ENCODE data around the gene PFKM.
"Not testable (repeated sequence)": the region's sequence is repeated elsewhere in the genome, so short reads cannot be mapped to it uniquely, and the experiment has no call there.

PFKM gene

DNA sequence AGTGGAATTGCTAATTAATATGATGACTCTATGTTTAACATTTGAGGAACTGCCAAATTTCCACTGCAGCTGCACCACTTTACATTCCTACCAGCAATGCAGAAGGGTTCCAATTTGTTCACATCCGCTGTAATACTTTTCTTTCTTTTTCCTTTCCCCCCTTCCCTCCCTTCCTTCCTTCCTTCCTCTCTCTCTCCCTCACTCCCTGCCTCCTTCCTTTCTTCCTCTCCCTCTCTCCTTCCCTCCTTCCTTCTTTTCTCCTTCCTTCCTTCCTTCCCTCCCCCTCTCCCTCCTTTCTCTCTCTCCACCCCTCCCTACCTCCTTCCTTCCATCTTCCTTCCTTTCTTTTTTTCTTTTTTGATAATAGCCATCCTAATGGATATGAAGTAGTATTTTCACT lies 3.2 kb upstream of the PFKM start:
- no peak for DNase-seq

GRCh38 chr12:48118284-48118871 lies 786 bp upstream of the PFKM start:
- DNase-seq = no peak

DNA sequence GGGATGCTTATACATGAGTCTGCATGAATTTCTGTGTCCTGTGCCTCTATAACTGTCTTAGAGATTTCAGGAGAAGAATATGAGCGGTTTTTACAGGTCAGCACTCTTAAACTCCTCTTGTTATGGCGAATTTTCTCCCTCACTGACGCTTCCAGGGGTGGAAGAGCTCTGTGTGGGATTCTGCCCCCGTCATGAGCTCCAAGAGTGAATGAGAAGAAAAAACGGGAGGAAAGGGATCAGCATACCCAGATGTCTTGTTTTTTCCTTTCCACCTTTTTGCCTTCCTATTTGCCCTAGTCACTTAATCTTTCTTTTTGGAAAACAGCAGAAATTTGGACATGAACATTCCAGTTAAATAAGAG lies 651 bp downstream of the PFKM start:
- no peak for DNase-seq

- DNase-seq = no peak
Measured at GRCh38 chr12:48121522-48121921, 2.4 kb downstream of the PFKM start.

DNA sequence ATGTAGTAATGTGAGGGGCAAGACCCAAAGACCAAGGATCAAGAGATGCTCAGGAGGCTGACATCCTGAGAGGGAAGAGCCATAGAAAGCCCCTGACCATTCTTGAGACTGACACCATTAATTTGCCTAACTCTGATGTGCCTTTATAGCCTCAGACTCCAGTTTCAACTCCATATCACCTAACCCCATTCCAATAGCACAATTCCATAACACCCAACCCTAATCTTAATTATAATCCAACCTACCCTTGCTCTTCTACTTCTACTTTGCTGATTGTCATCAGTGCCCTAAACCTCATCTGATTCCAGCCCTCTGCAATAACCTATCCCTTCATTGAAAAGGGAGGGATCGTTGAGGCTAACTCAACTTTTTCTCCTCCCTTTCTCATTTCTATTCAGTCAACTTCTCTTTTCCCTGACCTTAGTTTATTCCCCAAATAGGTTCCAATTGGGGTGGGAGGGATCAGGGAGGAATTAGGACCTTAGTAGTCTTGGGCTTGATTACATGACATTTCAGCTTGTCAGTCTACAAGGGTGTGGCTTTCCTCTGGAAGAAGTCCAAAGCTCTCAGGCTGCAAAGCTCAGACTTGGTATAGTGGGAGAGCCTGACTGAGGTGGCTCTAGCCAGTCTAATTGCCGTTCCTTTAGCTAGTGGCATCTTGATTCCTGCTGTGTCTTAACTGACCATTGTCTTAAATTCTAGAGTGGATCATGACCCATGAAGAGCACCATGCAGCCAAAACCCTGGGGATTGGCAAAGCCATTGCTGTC lies 3.1 kb downstream of the PFKM start:
- DNase-seq = no peak

GRCh38 chr12:48123169-48123568 lies 4.0 kb downstream of the PFKM start:
- DNase-seq = no peak

DNA sequence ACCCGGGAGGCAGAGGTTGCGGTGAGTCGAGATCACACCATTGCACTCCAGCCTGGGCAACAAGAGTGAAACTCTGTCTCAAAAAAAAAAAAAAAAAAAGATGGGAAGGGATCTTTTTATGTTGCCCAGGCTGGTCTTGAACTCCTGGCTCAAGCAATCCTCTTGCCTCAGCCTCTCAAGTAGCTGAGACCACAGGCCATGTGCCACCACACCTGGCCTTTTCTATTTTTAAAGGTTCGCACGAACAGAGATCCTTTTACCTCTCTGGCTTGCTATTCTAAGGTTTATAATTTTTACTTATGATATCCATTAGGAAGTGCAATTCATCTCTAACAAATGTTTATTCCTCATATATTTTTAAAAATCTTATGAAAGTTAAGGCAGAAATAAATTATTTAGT lies 6.4 kb downstream of the PFKM start:
- not testable (repeated sequence) for DNase-seq

GRCh38 chr12:48125985-48126384 lies 6.8 kb downstream of the PFKM start:
- no peak for DNase-seq

DNA sequence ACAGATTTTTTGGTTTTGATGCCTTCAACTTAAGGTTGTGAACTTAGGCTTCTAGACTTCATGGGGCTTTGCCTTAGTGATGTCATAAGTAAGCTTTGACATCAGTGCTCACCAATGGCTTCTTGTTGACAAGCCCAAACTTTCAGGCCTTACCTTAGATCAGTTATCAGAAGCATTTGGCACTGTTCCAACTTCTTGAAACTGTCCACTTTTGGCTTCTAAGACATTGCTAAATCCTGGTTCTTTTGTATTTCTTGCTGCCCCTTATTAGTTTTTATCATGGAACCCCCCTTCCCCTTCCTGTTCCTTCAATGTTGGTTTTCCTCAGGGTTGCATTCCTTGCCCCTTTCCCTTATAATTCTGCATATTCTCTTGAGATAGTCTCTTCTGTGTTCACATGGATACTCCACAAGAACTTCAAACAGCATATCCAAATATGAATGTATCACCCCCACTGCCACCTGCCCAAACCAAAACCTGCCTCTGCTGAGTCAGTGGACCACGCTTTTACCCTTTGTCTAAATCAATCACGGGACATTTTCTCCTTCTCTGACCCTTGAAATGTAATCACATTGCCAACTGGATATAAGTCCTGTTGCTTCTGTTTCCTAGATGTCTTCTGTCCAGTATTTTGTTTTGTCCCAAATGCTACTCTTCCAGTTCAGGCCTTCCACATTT lies 7.9 kb downstream of the PFKM start:
- DNase-seq = no peak

DNA sequence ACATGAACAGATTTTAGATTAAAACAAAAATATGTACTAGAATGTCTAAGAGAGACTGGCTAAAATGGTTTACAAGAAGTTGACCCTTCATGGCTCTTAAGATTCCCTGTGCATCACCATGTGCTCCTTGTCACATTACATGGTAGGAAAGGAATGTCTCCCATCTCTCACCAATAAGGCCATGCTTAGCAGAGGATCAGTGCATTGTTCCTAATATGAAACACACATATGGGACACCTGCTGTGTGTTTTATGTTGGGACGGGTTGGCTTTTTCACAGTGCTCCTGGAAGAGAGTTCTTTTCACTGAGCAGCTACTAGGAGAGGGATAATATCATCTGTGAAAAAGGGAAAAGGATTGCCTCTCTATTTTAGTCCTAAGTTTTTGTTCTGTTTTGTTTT lies 9.6 kb downstream of the PFKM start:
- no peak for DNase-seq

- DNase-seq = no peak
Measured at GRCh38 chr12:48129376-48129775, 10.2 kb downstream of the PFKM start.

DNA sequence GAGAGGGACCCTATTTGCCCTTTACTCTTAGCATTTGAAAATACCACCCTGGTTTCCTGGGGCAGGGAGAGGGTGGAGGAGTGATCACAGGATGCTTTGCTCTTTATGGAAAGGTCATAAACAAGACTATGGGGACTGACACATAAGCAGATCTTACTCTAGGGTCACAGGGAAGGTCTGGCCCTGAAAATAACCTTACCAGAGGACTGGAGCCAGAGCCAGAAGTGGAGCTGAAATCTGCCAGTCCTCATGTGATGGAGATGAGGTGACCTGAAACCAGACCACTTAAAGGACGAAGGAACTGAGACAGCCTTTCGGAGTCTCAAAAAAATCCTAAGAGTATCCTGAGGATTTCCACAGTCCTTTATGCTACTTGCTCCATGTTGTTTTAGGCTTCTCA lies 12.4 kb downstream of the PFKM start:
- DNase-seq = no peak

- no peak for DNase-seq
Measured at GRCh38 chr12:48132826-48133225, 13.7 kb downstream of the PFKM start.

DNA sequence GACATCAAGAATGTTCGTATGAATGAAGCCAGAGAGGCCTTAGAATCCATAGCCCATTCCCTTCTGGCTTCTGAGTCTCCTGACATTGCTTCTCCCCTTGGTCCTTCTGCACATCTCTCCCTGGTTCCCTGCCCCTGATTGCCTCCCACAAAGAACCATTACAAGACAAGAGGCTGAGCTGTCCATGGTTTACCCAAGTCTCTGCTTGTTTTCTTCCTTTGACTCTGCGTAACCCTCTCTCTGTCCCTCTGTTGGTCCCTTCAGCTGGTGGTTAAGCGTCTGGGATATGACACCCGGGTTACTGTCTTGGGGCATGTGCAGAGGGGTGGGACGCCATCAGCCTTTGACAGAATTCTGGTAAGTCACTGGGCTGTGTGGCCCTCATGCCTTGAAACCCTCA lies 15.9 kb downstream of the PFKM start:
- DNase-seq = no peak

DNA sequence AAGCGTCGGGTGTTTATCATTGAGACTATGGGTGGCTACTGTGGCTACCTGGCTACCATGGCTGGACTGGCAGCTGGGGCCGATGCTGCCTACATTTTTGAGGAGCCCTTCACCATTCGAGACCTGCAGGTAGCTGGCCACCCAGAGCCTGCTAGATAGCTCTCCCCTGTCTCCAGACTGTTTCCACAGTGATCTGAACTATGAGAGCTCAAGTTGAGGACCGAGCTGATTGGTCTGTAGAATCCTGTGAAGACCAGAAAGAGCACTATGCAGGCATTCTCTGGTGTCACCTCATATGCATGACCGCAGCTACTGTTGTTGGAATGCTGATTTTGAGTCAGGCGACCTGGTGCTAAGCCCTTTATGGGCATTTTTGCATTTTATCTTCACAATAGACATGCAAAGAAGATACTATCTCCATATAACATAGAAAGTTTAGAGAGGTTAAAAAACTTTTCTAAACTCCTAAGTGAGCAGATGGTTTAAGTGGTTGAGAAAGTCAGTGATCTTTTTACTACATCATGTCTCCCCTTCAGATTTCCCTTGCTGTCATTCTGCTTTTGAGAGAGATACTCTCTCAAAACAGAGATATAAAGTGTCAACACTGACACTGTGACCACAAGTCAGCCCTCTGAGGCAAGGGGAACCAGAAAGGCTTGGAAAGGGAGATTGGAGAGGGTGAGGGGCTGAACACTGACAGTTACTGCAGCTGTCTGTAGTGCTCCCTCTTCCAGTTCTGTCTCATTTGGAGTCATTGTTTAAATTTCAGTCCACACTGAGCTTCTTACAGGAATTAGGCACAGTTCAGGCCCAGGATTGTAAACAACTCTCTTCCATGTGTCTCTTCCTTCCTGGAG lies 23.9 kb downstream of the PFKM start:
- DNase-seq = no peak

DNA sequence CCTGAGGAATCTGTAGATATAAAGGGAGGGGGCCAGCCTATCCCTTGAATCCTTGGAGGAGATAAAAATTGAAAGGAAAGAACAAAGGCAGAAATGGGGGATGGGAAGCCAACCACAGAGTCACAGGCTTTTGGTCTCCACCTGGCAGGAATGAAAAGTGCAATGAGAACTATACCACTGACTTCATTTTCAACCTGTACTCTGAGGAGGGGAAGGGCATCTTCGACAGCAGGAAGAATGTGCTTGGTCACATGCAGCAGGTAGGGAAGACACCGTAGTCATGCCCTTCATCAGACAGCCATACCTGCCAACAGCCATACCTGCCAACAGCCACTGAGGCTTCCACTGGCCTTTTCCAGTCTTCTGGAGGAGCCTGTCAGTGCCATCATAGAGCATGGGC lies 24.7 kb downstream of the PFKM start:
- DNase-seq = no peak

GRCh38 chr12:48145981-48146380 lies 26.8 kb downstream of the PFKM start:
- DNase-seq = no peak

DNA sequence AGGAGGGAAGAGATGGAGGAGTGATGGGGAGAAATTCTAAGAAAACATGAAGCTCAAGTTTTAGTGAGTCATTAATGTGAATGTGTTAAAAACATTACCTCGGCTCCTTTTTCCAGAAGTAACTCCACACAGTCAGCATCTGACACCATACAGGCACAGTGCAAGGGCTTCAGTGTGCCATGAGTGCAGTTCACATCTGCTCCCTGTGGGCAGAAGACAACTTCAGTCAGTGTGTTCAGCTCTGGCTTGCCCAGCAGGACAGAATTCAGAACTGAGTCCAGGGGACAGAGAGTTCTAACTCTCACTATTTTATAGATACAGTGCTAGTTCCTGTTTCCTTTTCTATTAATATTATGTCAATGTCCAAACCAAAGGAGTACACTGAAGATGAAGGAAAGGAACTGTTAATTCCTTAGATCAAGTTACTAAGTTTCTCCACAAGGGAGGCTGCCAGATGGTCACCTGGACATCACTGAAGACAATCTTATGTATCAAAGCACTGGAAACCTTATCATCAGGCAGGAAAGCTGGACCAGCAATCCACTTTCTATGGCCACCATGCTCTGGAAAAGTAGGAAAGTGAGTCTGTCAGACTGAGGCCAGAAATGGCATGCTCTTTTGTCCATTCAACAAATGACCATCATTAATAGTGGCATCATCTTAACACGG lies 32.1 kb downstream of the PFKM start:
- no peak for DNase-seq

GRCh38 chr12:48155786-48156185 lies 36.6 kb downstream of the PFKM start:
- DNase-seq = not testable (repeated sequence)

DNA sequence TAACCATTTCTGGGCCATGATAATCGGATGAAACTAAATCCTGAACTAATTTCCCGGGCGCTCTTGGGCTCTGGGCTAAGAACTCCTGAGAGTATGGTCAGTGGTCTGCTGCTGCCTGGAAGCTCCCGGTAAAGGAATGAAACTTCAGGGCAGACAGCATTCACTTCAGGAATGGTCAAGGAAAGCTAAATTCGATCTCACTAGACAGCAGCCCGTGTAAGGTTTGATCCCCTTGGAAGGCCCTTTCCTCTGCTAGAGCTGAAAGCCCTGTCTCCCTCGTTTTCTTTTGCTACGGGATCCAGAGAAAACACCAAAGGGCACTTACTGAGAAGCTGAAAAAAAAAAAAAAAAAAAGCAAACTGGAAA lies 37.5 kb downstream of the PFKM start:
- DNase-seq = no peak

GRCh38 chr12:48157018-48157888 lies 38.1 kb downstream of the PFKM start, which contains the start of gene ASB8:
ASB8 (minus strand) TSS chr12:48157515; CDS start chr12:48153496, 4,019 bp downstream.
- peak; percentile 99 to 100 for DNase-seq

DNA sequence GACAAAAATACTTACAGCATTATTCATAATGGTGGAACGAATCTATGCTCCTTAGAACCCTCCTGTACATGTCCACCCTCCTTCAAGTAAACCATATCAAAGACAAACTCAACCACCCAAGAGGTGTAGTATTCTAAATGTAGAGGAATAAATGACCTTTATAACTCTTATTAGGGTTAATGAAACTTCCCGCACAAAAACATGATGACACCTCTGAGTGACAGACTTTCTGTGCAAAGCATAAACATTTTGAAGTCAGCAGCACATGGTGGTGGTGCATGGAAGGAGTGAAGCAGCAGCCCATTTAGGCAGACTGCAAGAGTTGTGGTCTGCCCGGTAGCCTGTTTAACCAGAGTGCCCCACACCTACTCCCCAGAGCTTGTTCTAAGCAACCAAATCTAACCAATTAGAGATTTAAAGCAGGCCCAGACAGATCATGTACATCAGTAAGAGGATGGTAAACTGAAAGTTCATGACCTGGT lies 38.8 kb downstream of the PFKM start:
- peak in 1 of 2 donors; percentile 26 for DNase-seq

Measured in CD4-positive, alpha-beta T cell treated with Interleukin-4 for 1 hour (primary cell).